Diencephalon (tissue), 1 donor: ENCODE data around the gene SAMM50. TPM values are rescaled to one million over a fixed set of nuclear protein-coding genes. Genes with fewer than 3 reads are reported as not detected.

Experiments
- total RNA-seq: library from RNA; depleted of rRNA; stranded (reverse); fragments of >200 nt; gene quantifications from one replicate; pipeline ENCODE4 v1.2.3, GENCODE V29; 2014

Gene SAMM50
- total RNA-seq, result 45.9 TPM

GRCh38 chr22:43955040-43955882 lies at the start of gene SAMM50:
Gene SAMM50, plus strand, starts transcription at chr22:43955442. Its CDS starts 136 bp downstream, at chr22:43955578.

GRCh38 chr22:43923631-43924464 lies 31.4 kb upstream of the SAMM50 start, which contains the start of gene PNPLA3:
Gene PNPLA3, plus strand, starts transcription at chr22:43923805. Its CDS starts 107 bp downstream, at chr22:43923912.

GRCh38 chr22:44024288-44024921 lies 69.2 kb downstream of the SAMM50 start, which contains the start of gene PARVB:
Gene PARVB, plus strand, starts transcription at chr22:44024302. Its CDS starts 38 bp downstream, at chr22:44024340.

Other genes starting within 250 kb of the SAMM50 start
- 12.0 TPM for gene EFCAB6, start 143.1 kb upstream of the SAMM50 start, total RNA-seq
- 49.4 TPM for gene SULT4A1, start 92.9 kb upstream of the SAMM50 start, total RNA-seq
- gene PNPLA5, start 63.4 kb upstream of the SAMM50 start, total RNA-seq, result 0.23 TPM
- 8.1 TPM for gene PNPLA3, start 31.6 kb upstream of the SAMM50 start, total RNA-seq
- gene PARVB, start 68.9 kb downstream of the SAMM50 start, total RNA-seq, result 12.5 TPM
- 1.4 TPM for gene PARVG, start 225.5 kb downstream of the SAMM50 start, total RNA-seq